IPS-15b (cell line): ENCODE results near the gene RNASEH1.
"Not testable (repeated sequence)": the region's sequence is repeated elsewhere in the genome, so short reads cannot be mapped to it uniquely, and the experiment has no call there.

Experiments
- H3K27me3 ChIP-seq: one replicate; pipeline ENCODE4 v1.6.1; 2013; ENCODE audit warnings: low read length; ENCODE audit not compliant: control insufficient read depth, insufficient read depth
- H3K36me3 ChIP-seq: one replicate; pipeline ENCODE4 v1.6.1; 2013; ENCODE audit warnings: low read length; ENCODE audit not compliant: control insufficient read depth, insufficient read depth
- H3K4me1 ChIP-seq: one replicate; pipeline ENCODE4 v1.6.1; 2013; ENCODE audit warnings: mild to moderate bottlenecking, low read length; ENCODE audit not compliant: control insufficient read depth, insufficient read depth
- H3K4me3 ChIP-seq: one replicate; pipeline ENCODE4 v1.5.1; 2013; ENCODE audit warnings: low read depth, low read length
- H3K9ac ChIP-seq: one replicate; pipeline ENCODE4 v1.6.1; 2013; ENCODE audit warnings: low read depth, mild to moderate bottlenecking, low read length
- H3K9me3 ChIP-seq: one replicate; pipeline ENCODE4 v1.6.1; 2013; ENCODE audit warnings: mild to moderate bottlenecking, low read length; ENCODE audit not compliant: control insufficient read depth, insufficient read depth

Gene RNASEH1

GRCh38 chr2:3522961-3523421 lies 35.1 kb downstream of the RNASEH1 start:
- Histone ChIP-seq H3K4me1 (no peaks in the 10 kb centered on the region), H3K9ac (no peak overlapping the region), H3K36me3 (no peaks in the 10 kb centered on the region), H3K4me3 (no peak overlapping the region), H3K27me3 (no peaks in the 10 kb centered on the region), H3K9me3 (no peaks in the 10 kb centered on the region)

- no peaks in the 10 kb centered on the region for H3K27me3 ChIP-seq
- no peak overlapping the region for H3K4me3 ChIP-seq
- H3K4me1 ChIP-seq = no peaks in the 10 kb centered on the region
- H3K9ac ChIP-seq = no peak overlapping the region
- H3K36me3 ChIP-seq = no peaks in the 10 kb centered on the region
- no peaks in the 10 kb centered on the region for H3K9me3 ChIP-seq
Observed at GRCh38 chr2:3520591-3520990, 37.5 kb downstream of the RNASEH1 start.

DNA sequence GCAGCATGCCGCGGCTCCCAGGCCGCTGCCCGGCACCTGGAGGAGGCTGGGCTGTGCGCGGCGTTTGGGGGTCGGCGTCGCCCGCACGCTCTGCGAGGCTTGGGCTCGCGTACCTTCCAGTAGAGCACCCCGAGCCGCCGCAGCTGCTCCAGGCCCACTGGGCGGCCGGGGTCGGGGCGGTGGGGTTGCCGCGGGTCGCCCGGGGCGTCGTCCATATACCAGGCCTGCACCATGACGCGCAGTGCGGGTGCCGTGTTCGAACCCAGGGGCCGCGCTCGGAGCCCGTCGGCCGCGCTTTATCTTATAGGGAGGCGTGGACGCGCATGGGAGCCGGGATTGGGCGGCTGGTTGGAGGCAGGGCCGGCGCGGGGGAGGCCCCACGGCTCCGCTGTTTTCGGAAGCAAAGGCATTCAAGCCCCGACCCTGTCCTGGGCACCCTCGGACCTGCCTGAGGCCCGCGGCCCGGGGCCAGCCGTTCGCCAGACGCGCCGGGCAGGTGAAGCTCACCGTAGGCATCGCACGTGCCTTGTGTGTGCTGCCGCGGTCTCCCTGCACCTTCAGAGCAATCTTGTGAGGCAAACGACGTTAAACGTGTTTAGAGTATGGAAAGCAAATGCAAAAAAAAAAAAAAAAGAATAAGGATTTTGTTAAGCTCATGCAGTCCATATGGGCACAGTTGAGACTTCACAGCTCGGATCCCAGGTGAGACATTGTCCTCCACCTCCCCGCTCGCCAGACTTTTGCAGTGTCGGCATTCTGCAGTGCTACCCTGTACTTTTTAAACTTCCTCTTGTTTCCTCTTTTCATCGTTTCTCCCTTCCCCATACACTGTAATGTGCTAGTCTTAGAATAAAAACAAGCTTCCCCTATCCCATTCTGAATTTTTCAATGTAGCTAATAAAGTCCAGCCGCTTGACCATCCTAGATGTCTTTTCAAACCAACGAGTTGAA lies 38.6 kb downstream of the RNASEH1 start, which contains the start of gene ADI1:
TSS of gene ADI1 (minus strand) at position 277 of the 951 bp plus-strand sequence. CDS start at position 233, 44 bp downstream.
- Histone ChIP-seq H3K9ac (peak within 1 kb of the TSS; percentile 28), H3K4me3 (peak within 1 kb of the TSS; percentile 59), H3K4me1 (no peaks in the 10 kb centered on the region), H3K9me3 (no peaks in the 10 kb centered on the region), H3K27me3 (no peaks in the 10 kb centered on the region), H3K36me3 (no peaks in the 10 kb centered on the region)

- no peaks in the 10 kb centered on the region for H3K9me3 ChIP-seq
- H3K36me3 ChIP-seq = no peaks in the 10 kb centered on the region
- peak overlapping the region; percentile 59 for H3K4me3 ChIP-seq
- H3K9ac ChIP-seq = peak overlapping the region; percentile 28
- H3K4me1 ChIP-seq = no peaks in the 10 kb centered on the region
- H3K27me3 ChIP-seq = no peaks in the 10 kb centered on the region
Observed at GRCh38 chr2:3518496-3519254, 39.5 kb downstream of the RNASEH1 start.

DNA sequence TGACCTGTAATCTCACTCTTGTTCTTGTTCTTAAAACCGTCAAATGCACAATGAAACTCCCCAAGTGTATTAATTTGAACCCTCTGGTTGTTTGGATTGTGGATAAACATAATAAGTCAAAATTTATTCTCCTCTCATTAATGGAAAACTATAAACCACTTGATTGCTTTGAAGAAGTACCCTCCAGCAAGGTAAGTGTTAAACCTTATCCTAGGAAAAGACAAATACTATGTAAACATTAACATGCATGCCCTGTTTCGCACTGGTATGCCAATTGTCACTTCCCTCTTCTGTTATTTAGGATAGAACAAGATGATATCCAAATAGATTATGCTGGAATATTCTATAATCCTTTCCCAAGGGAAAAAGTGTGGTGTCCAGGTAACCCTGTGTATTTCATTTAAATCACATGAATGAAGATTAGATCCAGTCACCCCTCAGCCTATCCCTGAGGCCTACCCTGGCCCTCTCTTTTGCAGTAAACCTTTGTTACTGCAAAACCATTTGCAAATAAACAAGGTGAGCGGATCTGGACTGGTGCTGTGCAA lies 40.1 kb downstream of the RNASEH1 start:
- Histone ChIP-seq H3K27me3 (no peaks in the 10 kb centered on the region), H3K4me3 (peak overlapping the region; percentile 59), H3K9me3 (no peaks in the 10 kb centered on the region), H3K9ac (peak overlapping the region; percentile 28), H3K36me3 (no peaks in the 10 kb centered on the region), H3K4me1 (no peaks in the 10 kb centered on the region)

DNA sequence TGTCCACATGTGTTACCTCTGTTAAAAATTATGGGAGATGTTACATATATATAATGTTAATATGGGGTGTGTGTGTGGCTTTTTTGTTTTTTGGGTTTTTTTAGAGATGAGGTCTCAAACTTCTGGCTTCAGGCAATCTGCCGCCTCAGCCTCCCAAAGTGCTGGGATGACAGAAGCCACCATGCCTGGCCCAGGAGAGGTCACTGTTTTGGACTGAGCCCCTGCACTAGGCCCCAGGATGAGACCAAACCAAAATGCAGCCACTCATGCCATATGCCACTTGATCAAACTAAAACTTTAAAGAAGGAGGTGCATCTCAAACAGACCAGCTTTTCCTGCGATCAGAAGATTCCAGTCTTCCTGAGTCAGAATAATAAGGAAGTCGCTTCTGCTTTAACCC lies 41.3 kb downstream of the RNASEH1 start:
- Histone ChIP-seq H3K4me3 (no peak overlapping the region), H3K9me3 (no peaks in the 10 kb centered on the region), H3K36me3 (no peaks in the 10 kb centered on the region), H3K9ac (no peak overlapping the region), H3K4me1 (no peaks in the 10 kb centered on the region), H3K27me3 (no peaks in the 10 kb centered on the region)

- H3K27me3 ChIP-seq, H3K4me3 ChIP-seq, H3K9ac ChIP-seq, H3K36me3 ChIP-seq, H3K4me1 ChIP-seq, H3K9me3 ChIP-seq: not testable (repeated sequence)
Observed at GRCh38 chr2:3515438-3515837, 42.7 kb downstream of the RNASEH1 start.

DNA sequence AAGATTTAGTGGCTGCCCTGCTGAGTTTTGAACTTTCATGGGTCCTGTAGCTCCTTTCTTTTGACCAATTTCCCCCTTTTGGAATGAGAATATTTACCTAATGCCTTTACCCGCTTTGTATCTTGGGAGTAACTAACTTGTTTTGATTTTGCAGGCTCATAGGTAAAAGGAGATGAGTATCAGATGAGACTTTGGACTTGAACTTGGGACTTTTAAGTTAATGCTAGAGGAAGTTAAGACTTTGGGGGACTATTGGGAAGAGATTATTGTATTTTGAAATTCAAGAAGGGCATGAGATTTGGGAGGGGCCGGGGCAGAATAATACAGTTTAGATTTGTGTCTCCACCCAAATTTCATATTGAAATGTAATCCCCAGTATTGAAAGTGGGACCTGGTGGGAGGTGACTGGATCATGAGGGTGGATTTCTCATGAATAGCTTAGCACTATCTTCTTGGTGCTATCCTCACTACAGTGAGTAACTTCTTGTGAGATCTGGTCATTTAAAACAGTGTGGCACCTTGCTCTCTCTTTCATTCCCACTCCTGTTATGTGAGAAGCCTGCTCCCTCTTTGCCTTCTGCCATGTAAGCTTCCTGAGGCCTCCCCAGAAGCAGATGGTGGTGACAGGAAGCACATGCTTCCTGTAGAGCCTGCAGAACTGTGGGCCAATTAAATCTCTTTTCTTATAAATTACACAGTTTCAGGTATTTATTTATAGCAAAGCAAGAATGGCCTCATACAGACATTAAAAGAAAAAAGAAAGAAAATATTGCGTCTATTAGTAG lies 44.9 kb downstream of the RNASEH1 start:
- H3K27me3 ChIP-seq = no peaks in the 10 kb centered on the region
- no peaks in the 10 kb centered on the region for H3K4me1 ChIP-seq
- H3K4me3 ChIP-seq = no peak overlapping the region
- H3K9ac ChIP-seq = no peak overlapping the region
- H3K36me3 ChIP-seq = no peaks in the 10 kb centered on the region
- H3K9me3 ChIP-seq = no peaks in the 10 kb centered on the region

DNA sequence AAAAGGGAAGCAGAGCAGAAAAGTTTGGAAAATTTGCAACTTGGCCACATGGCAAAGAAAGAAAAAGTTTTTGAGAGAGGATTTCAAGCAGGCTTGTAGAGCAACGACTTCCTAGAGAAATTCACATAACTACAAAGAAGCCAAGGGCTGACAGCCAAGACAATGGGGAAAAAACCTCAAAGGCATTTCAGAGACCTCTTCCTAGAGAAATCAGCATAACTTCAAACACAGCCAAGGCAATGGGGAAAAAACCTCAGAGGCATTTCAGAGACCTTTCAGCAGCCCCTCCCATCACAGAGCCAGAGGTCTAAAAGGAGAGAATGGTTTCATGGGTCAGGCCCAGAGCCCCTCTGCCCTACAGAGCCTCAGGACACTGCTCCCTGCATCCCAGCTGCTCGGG lies 46.0 kb downstream of the RNASEH1 start:
- no peaks in the 10 kb centered on the region for H3K36me3 ChIP-seq
- H3K4me1 ChIP-seq = no peaks in the 10 kb centered on the region
- H3K27me3 ChIP-seq = no peaks in the 10 kb centered on the region
- H3K9me3 ChIP-seq = no peaks in the 10 kb centered on the region
- H3K4me3 ChIP-seq = no peak overlapping the region
- H3K9ac ChIP-seq = no peak overlapping the region

- H3K27me3 ChIP-seq = no peaks in the 10 kb centered on the region
- no peaks in the 10 kb centered on the region for H3K9me3 ChIP-seq
- peaks cover under 1% of the 10 kb centered on the region for H3K36me3 ChIP-seq
- no peaks in the 10 kb centered on the region for H3K4me1 ChIP-seq
- H3K4me3 ChIP-seq = no peak overlapping the region
- H3K9ac ChIP-seq = no peak overlapping the region
Observed at GRCh38 chr2:3505771-3506170, 52.4 kb downstream of the RNASEH1 start.

DNA sequence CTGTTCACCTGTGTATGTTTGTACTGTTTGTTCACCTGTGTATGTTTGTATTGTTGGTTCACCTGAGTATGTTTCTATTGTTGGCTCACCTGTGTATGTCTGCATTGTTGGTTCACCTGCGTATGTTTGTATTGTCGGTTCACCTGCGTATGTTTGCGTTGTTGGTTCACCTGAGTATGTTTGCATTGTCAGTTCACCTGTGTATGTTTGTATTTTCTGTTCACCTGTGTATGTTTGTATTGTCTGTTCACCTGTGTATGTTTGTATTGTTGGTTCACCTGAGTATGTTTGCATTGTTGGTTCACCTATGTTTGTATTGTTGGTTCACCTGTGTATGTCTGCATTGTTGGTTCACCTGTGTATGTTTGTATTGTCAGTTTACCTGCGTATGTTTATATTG lies 53.4 kb downstream of the RNASEH1 start:
- Histone ChIP-seq H3K9me3 (no peaks in the 10 kb centered on the region), H3K36me3 (peaks cover 5% of the 10 kb centered on the region), H3K27me3 (no peaks in the 10 kb centered on the region), H3K4me1 (no peaks in the 10 kb centered on the region), H3K4me3 (no peak overlapping the region), H3K9ac (no peak overlapping the region)
